MCF 10A (cell line): ENCODE measurements around the gene ATG5. TPM values are rescaled to one million over a fixed set of nuclear protein-coding genes. Genes with fewer than 3 reads are reported as not detected.

Experiments used
- BruUV-seq: library from RNA; stranded (reverse); fragments of 400-500 nt; replicated peaks from 2 replicates; lab custom pipeline; 2021; lab: Mats Ljungman, UMichigan
- CTCF ChIA-PET: fragments of 300-600 bp; sonication (Branson Sonifier 250); formaldehyde crosslinking; extraction: SDS; loops from one replicate; lab custom pipeline; 2021; ENCODE audit warnings: antibody characterized with exemption, inconsistent platforms; lab: Yijun Ruan, JAX
- POLR2A ChIA-PET: fragments of 300-600, 350-650 bp; sonication (Branson Sonifier 250); formaldehyde crosslinking; extraction: SDS; loops from one replicate; lab custom pipeline; 2020; ENCODE audit warnings: antibody characterized with exemption, inconsistent platforms; lab: Yijun Ruan, JAX
- DNase-seq: peaks from one replicate; pipeline ENCODE4 v3.0.0-alpha.2; 2018; ENCODE audit not compliant: unreplicated experiment
- H3K27ac Mint-ChIP-seq: one replicate; pipeline ENCODE4 v1.8.0; 2022; ENCODE audit warnings: mild to moderate bottlenecking, low read depth, mixed read lengths; ENCODE audit not compliant: unreplicated experiment
- H3K27me3 Mint-ChIP-seq: one replicate; pipeline ENCODE4 v1.8.0; 2022; ENCODE audit warnings: mixed read lengths; ENCODE audit not compliant: insufficient read depth, unreplicated experiment
- H3K36me3 Mint-ChIP-seq: one replicate; pipeline ENCODE4 v1.8.0; 2022; ENCODE audit warnings: mild to moderate bottlenecking, moderate library complexity, mixed read lengths; ENCODE audit not compliant: insufficient read depth, unreplicated experiment
- H3K4me1 Mint-ChIP-seq: one replicate; pipeline ENCODE4 v1.8.0; 2022; ENCODE audit warnings: mixed read lengths; ENCODE audit not compliant: insufficient read depth, unreplicated experiment
- H3K4me3 Mint-ChIP-seq: one replicate; pipeline ENCODE4 v1.8.0; 2022; ENCODE audit warnings: mild to moderate bottlenecking, moderate library complexity, mixed read lengths; ENCODE audit not compliant: unreplicated experiment
- H3K9me3 Mint-ChIP-seq: one replicate; pipeline ENCODE4 v1.8.0; 2022; ENCODE audit warnings: mixed read lengths; ENCODE audit not compliant: unreplicated experiment
- CTCF ChIP-seq: fragments of 200-600 bp; IDR thresholded peaks from one replicate; pipeline ENCODE4 v1.8.0; 2022; ENCODE audit warnings: antibody characterized with exemption, mild to moderate bottlenecking; ENCODE audit not compliant: unreplicated experiment
- intact Hi-C: fragments of 100-400 bp; cut with micrococcal nuclease; formaldehyde crosslinking; loops from 2 replicates; pipeline ENCODE4 v1.14.1; 2022
- total RNA-seq: library from RNA; stranded (reverse); gene quantifications from 2 replicates; pipeline ENCODE4 v1.2.3, GENCODE V29; 2022

Gene ATG5
- total RNA-seq, 1 experiment from 2014 or later = 33.3 TPM

- intact Hi-C loops = loop anchor here (1.0 to 5.0 kb wide), 5 partner anchors 106 to 773 kb away; no protein-coding TSS in a partner anchor
- peak; percentile 87 for DNase-seq
- TF ChIP-seq CTCF = peak; percentile 68
- Mint-ChIP-seq H3K36me3 (peaks cover 10% of the 10 kb centered on the region), H3K4me1 (peaks cover 11% of the 10 kb centered on the region), H3K9me3 (no peaks in the 10 kb centered on the region), H3K27me3 (no peaks in the 10 kb centered on the region), H3K4me3 (peak overlapping the region; percentile 61), H3K27ac (peak overlapping the region; percentile 43)
- ChIA-PET CTCF (interaction anchor here (0.5 to 3.9 kb wide), 56 partner anchors 9 to 1917 kb away, joined by 3 to 55 read pairs (median 4); partner anchors contain the start of genes ATG5 and CRYBG1), POLR2A (interaction anchor here (0.7 to 1.3 kb wide), 7 partner anchors 14 to 191 kb away, joined by 3 to 5 read pairs (median 4); partner anchors contain the start of genes ATG5 and CRYBG1)
- no TSS peak for BruUV-seq
Observed at GRCh38 chr6:106339334-106340029, 13.9 kb upstream of the ATG5 start.

GRCh38 chr6:106334646-106335448 is 9.3 kb upstream of the ATG5 start:
- peaks cover 10% of the 10 kb centered on the region for H3K36me3 Mint-ChIP-seq
- intact Hi-C loops = loop anchor here (1.0 to 5.0 kb wide), 4 partner anchors 110 to 777 kb away; no protein-coding TSS in a partner anchor
- peak; percentile 59 for DNase-seq
- H3K27ac Mint-ChIP-seq = no peak overlapping the region
- H3K9me3 Mint-ChIP-seq = no peaks in the 10 kb centered on the region
- ChIA-PET POLR2A (interaction anchor here (0.5 to 3.2 kb wide), 6 partner anchors 9 to 821 kb away, joined by 3 to 15 read pairs (median 3); partner anchors contain the start of genes ATG5 and CRYBG1), CTCF (interaction anchor here (0.6 to 3.1 kb wide), 39 partner anchors 9 to 1557 kb away, joined by 3 to 23 read pairs (median 4); partner anchors contain the start of gene ATG5)
- H3K4me3 Mint-ChIP-seq = no peak overlapping the region
- H3K27me3 Mint-ChIP-seq = no peaks in the 10 kb centered on the region
- no TSS peak for BruUV-seq
- peak; percentile 59 for TF ChIP-seq CTCF
- H3K4me1 Mint-ChIP-seq = peaks cover 9% of the 10 kb centered on the region

GRCh38 chr6:106324726-106325335 is 729 bp downstream of the ATG5 start:
- Mint-ChIP-seq H3K36me3 (peaks cover 12% of the 10 kb centered on the region), H3K9me3 (peaks cover 10% of the 10 kb centered on the region), H3K27ac (peak overlapping the region; percentile 99), H3K27me3 (no peaks in the 10 kb centered on the region), H3K4me3 (peak overlapping the region; percentile 99), H3K4me1 (peaks cover 38% of the 10 kb centered on the region)
- DNase-seq = peak; percentile 22
- TSS peak; percentile 66 for BruUV-seq
- TF ChIP-seq CTCF = no peak
- ChIA-PET POLR2A (interaction anchor here (0.6 to 3.2 kb wide), 24 partner anchors 9 to 951 kb away, joined by 3 to 30 read pairs (median 4); no protein-coding TSS in a partner anchor), CTCF (interaction anchor here (1.2 to 5.4 kb wide), 3 partner anchors 11 to 239 kb away, joined by 5 to 24 read pairs (median 6); no protein-coding TSS in a partner anchor)
- intact Hi-C loops = no loop called here
